Mesenteric fat pad (tissue), 1 donor: ENCODE data around the gene ZFYVE21. TPM values are rescaled to one million over a fixed set of nuclear protein-coding genes. Genes with fewer than 3 reads are reported as not detected.

ENCODE experiments used
- DNase-seq: peaks from one replicate; pipeline ENCODE4 v3.0.0-alpha.2; 2020; ENCODE audit warnings: low spot score
- long read RNA-seq: library from polyadenylated mRNA; unstranded; transcript quantifications from one replicate; pipeline ENCODE4 v2.0.0, GENCODE V29; 2020
- total RNA-seq: library from RNA; stranded (reverse); fragmentation: NEBNext Ultra II Directional; extraction: Animal tissue kit (Norgen Biotek cat#: 25700); gene quantifications from one replicate; pipeline ENCODE4 v1.2.1, GENCODE V29; 2021
- donor health status: DM: yes; HTN: yes; CAD: no.

Gene ZFYVE21
- total RNA-seq: 57.4 TPM
- long read RNA-seq, transcript ZFYVE21-202 (7 exons, 1,383 nt): major isoform, 305 of 332 reads
- long read RNA-seq, transcript ZFYVE21-207 (2 exons, 2,013 nt): minor isoform, 6 of 332 reads
- long read RNA-seq, partial matches to known transcripts: 0 of 332 reads
- long read RNA-seq, other reads (novel, unspliced or antisense): 20 of 332 reads

- peak; percentile 100 for DNase-seq
Measured at GRCh38 chr14:103715052-103716000, at the start of gene ZFYVE21, which contains the start of gene XRCC3. Gene ZFYVE21, plus strand, starts transcription at chr14:103715810. Its CDS starts 32 bp downstream, at chr14:103715842. Gene XRCC3, minus strand, starts transcription at chr14:103715451. Its CDS starts 4,364 bp downstream, at chr14:103711087.

- DNase-seq: no peak
Measured at GRCh38 chr14:103667671-103668070, 47.9 kb upstream of the ZFYVE21 start.

- no peak for DNase-seq
Measured at GRCh38 chr14:103668117-103668516, 47.5 kb upstream of the ZFYVE21 start.

GRCh38 chr14:103669370-103669769 lies 46.2 kb upstream of the ZFYVE21 start:
- DNase-seq: no peak

- DNase-seq: no peak
Measured at GRCh38 chr14:103671911-103672310, 43.7 kb upstream of the ZFYVE21 start.

GRCh38 chr14:103675957-103676356 lies 39.7 kb upstream of the ZFYVE21 start:
- DNase-seq: no peak

- DNase-seq: no peak
Measured at GRCh38 chr14:103676881-103677675, 38.5 kb upstream of the ZFYVE21 start.

- no peak for DNase-seq
Measured at GRCh38 chr14:103679351-103679750, 36.3 kb upstream of the ZFYVE21 start.

- no peak for DNase-seq
Measured at GRCh38 chr14:103680491-103681231, 34.9 kb upstream of the ZFYVE21 start.

- no peak for DNase-seq
Measured at GRCh38 chr14:103683139-103683538, 32.5 kb upstream of the ZFYVE21 start.

GRCh38 chr14:103684471-103684870 lies 31.1 kb upstream of the ZFYVE21 start:
- DNase-seq: no peak

- no peak for DNase-seq
Measured at GRCh38 chr14:103684871-103685270, 30.7 kb upstream of the ZFYVE21 start.

- no peak for DNase-seq
Measured at GRCh38 chr14:103685276-103686211, 30.1 kb upstream of the ZFYVE21 start.

GRCh38 chr14:103686831-103687485 lies 28.7 kb upstream of the ZFYVE21 start:
- DNase-seq: no peak

GRCh38 chr14:103687712-103688111 lies 27.9 kb upstream of the ZFYVE21 start:
- no peak for DNase-seq

GRCh38 chr14:103688441-103688840 lies 27.2 kb upstream of the ZFYVE21 start:
- peak; percentile 35 for DNase-seq

GRCh38 chr14:103688906-103689902 lies 26.4 kb upstream of the ZFYVE21 start:
- peak; percentile 76 for DNase-seq

GRCh38 chr14:103690332-103690731 lies 25.3 kb upstream of the ZFYVE21 start:
- DNase-seq: peak; percentile 62
